ENCODE measurements around the gene GSE1.

DNA sequence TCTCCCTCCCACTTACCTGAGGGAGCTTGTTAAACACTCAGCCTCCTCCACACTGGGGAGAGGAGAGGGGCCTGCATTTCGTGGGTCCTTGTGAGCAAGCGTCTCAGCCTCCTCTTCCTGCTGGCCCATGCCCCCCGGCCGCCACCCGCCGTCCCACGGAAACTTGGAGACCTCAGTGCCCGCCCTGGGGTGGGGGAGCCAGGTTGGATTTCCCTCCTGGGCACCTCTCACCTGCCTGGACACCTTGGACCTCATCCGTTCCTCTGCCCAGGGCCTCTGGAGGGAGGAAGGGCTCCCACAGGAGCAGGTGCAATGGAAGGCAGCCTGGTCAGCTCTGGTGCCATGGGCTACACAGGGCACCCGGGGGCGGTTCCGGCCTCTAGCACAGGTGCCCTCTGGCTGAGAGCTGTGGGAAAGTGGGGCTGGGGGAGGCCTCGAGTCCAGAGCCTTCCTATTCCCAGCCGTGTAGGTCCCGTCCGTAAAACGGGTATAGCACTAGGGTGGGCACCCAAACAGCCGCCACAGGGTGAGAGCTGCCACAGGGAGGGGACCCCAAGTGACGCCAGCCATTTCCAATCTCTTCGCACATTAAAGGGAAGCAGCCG lies 11.0 kb downstream of the GSE1 start:
- TF ChIP-seq, protein P1, sequence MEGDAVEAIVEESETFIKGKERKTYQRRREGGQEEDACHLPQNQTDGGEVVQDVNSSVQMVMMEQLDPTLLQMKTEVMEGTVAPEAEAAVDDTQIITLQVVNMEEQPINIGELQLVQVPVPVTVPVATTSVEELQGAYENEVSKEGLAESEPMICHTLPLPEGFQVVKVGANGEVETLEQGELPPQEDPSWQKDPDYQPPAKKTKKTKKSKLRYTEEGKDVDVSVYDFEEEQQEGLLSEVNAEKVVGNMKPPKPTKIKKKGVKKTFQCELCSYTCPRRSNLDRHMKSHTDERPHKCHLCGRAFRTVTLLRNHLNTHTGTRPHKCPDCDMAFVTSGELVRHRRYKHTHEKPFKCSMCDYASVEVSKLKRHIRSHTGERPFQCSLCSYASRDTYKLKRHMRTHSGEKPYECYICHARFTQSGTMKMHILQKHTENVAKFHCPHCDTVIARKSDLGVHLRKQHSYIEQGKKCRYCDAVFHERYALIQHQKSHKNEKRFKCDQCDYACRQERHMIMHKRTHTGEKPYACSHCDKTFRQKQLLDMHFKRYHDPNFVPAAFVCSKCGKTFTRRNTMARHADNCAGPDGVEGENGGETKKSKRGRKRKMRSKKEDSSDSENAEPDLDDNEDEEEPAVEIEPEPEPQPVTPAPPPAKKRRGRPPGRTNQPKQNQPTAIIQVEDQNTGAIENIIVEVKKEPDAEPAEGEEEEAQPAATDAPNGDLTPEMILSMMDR (conservative IDR thresholded peaks at IDR 0.05; ENCODE audit: low read depth in 2 of 2), result no peak
- TF ChIP-seq, protein P2, sequence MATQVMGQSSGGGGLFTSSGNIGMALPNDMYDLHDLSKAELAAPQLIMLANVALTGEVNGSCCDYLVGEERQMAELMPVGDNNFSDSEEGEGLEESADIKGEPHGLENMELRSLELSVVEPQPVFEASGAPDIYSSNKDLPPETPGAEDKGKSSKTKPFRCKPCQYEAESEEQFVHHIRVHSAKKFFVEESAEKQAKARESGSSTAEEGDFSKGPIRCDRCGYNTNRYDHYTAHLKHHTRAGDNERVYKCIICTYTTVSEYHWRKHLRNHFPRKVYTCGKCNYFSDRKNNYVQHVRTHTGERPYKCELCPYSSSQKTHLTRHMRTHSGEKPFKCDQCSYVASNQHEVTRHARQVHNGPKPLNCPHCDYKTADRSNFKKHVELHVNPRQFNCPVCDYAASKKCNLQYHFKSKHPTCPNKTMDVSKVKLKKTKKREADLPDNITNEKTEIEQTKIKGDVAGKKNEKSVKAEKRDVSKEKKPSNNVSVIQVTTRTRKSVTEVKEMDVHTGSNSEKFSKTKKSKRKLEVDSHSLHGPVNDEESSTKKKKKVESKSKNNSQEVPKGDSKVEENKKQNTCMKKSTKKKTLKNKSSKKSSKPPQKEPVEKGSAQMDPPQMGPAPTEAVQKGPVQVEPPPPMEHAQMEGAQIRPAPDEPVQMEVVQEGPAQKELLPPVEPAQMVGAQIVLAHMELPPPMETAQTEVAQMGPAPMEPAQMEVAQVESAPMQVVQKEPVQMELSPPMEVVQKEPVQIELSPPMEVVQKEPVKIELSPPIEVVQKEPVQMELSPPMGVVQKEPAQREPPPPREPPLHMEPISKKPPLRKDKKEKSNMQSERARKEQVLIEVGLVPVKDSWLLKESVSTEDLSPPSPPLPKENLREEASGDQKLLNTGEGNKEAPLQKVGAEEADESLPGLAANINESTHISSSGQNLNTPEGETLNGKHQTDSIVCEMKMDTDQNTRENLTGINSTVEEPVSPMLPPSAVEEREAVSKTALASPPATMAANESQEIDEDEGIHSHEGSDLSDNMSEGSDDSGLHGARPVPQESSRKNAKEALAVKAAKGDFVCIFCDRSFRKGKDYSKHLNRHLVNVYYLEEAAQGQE (IDR thresholded peaks at IDR 0.05; ENCODE audit: unreplicated experiment), result no peak
- TF ChIP-seq EZH2phosphoT487 (IDR thresholded peaks at IDR 0.05; ENCODE audit: unreplicated experiment), result no peak
- TF ChIP-seq NANOG (IDR thresholded peaks at IDR 0.05; ENCODE audit: borderline replicate concordance), result no peak
- no peak for TF ChIP-seq EZH2 (IDR thresholded peaks at IDR 0.05; ENCODE audit: low read depth, unreplicated experiment)
